ENCODE results near the gene GABPB2.

Gene GABPB2

DNA sequence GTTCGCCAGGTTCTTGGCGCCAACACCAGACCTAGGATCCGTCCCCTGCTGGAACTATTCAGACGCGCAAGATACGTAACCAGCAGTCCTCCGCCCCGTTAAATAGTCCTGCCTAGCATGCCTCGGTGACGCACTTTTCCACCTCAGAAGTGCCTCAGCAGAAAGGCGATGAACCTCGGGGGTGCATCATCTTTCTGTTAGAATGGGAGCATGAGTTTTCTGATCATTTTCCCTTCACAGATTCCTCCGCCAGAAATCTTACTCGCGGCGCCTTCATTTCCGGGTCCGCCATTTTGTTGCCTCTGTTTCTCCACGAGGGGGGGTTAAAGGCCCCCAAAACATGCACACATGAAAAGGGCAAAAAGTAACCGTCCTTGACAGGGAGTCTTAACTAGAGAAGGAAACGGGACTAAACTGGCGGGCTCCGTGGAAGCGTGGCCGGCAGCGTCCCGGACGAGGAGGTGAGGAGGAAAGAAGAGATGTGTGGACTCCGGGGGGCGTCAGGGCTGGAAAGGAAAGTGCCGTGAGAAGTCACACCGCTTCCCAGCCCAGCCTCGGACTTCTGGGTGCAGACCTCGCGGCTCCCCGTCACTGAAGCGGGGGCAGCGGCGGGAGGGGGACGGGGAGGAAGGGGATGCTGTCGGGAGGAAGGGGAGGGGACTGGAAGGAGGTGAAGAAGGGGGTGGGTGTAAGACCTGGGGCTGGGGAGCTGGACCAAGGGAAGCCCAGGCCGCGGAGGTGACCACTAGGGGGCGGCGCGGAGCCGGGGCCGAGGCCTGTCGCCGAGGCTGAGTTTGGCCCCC, at the start of gene GABPB2:
Gene GABPB2 (plus strand): TSS at position 288 of the 803 bp plus-strand sequence. CDS start 17,429 bp downstream, outside the sequence.
- DNase-seq (ENCODE audit: low read depth), result peak; percentile 94

GRCh38 chr1:151024540-151025146, 45.9 kb upstream of the GABPB2 start:
- peak; percentile 72 for DNase-seq (ENCODE audit: low read depth)

- DNase-seq (ENCODE audit: low read depth), result no peak
These were observed 44.1 kb upstream of the GABPB2 start for GRCh38 chr1:151026460-151026859.

- DNase-seq (ENCODE audit: low read depth), result no peak
These were observed 38.4 kb upstream of the GABPB2 start for GRCh38 chr1:151032164-151032563.

- DNase-seq (ENCODE audit: low read depth), result no peak
These were observed 35.4 kb upstream of the GABPB2 start for GRCh38 chr1:151035167-151035566.

- no peak for DNase-seq (ENCODE audit: low read depth)
These were observed 34.2 kb upstream of the GABPB2 start, which contains the start of gene BNIPL for GRCh38 chr1:151036356-151036755. Gene BNIPL, plus strand, starts transcription at chr1:151036586. Its CDS starts 140 bp downstream, at chr1:151036726.

- DNase-seq (ENCODE audit: low read depth), result no peak
These were observed 33.5 kb upstream of the GABPB2 start for GRCh38 chr1:151037032-151037431.

DNA sequence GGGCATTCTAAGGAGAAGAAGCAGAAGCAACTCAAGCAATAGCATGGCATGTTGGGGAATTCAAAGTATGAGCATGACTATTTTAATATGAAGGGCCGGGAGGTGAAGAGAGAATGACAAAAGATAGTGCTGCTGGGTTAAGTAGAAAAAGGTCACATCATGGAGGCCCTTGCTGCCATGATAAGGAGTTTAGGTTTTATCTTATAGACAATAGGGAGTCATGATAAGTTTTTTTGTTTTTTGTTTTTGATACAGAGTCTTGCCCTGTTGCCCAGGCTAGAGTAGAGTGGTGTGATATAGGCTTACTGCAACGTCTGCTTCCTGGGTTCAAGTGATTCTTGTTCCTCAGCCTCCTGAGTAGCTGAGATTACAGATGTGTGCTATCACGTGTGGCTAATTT, 31.0 kb upstream of the GABPB2 start:
- DNase-seq (ENCODE audit: low read depth), result no peak

DNA sequence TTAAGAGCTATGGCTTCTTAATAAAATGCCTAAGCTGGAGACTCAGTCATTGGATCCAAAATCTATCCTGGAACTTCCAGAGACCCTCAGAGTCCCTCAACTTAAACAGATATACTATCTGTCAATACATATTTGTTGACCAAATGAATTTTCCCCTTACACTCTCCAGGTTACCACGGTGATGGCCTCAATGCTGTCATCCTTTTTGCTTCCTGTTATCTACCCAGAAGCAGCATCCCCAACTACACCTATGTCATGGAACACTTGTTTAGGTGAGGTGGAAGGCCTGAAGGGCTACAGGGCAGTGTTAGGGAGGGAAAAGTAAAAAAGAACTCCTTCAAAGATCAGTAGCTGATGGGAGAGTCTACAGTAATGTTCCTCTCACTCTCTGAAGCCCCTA, 27.4 kb upstream of the GABPB2 start:
- DNase-seq (ENCODE audit: low read depth), result no peak

DNA sequence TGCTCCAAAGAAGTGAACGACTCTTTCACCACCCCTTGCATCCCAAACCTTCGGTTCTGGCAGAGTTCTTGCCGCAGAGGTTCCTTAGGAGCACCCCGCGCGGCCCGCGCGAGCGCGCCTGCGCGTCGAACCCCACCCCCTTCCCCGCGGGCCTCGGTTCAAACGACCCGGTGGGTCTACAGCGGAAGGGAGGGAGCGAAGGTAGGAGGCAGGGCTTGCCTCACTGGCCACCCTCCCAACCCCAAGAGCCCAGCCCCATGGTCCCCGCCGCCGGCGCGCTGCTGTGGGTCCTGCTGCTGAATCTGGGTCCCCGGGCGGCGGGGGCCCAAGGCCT, 23.0 kb upstream of the GABPB2 start, which contains the start of gene C1orf56:
Gene C1orf56 (plus strand): TSS at position 161 of the 334 bp plus-strand sequence. CDS start 97 bp downstream, at position 258.
- DNase-seq (ENCODE audit: low read depth), result peak; percentile 71

DNA sequence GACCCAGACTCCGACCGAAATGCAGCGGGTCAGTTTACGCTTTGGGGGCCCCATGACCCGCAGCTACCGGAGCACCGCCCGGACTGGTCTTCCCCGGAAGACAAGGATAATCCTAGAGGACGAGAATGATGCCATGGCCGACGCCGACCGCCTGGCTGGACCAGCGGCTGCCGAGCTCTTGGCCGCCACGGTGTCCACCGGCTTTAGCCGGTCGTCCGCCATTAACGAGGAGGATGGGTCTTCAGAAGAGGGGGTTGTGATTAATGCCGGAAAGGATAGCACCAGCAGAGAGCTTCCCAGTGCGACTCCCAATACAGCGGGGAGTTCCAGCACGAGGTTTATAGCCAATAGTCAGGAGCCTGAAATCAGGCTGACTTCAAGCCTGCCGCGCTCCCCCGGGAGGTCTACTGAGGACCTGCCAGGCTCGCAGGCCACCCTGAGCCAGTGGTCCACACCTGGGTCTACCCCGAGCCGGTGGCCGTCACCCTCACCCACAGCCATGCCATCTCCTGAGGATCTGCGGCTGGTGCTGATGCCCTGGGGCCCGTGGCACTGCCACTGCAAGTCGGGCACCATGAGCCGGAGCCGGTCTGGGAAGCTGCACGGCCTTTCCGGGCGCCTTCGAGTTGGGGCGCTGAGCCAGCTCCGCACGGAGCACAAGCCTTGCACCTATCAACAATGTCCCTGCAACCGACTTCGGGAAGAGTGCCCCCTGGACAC, 22.5 kb upstream of the GABPB2 start:
- peak; percentile 73 for DNase-seq (ENCODE audit: low read depth)

- DNase-seq (ENCODE audit: low read depth), result no peak
These were observed 21.9 kb upstream of the GABPB2 start for GRCh38 chr1:151048645-151049032.

GRCh38 chr1:151049458-151049857, 21.1 kb upstream of the GABPB2 start:
- no peak for DNase-seq (ENCODE audit: low read depth)

- no peak for DNase-seq (ENCODE audit: low read depth)
These were observed 20.4 kb upstream of the GABPB2 start for GRCh38 chr1:151050051-151050688.

DNA sequence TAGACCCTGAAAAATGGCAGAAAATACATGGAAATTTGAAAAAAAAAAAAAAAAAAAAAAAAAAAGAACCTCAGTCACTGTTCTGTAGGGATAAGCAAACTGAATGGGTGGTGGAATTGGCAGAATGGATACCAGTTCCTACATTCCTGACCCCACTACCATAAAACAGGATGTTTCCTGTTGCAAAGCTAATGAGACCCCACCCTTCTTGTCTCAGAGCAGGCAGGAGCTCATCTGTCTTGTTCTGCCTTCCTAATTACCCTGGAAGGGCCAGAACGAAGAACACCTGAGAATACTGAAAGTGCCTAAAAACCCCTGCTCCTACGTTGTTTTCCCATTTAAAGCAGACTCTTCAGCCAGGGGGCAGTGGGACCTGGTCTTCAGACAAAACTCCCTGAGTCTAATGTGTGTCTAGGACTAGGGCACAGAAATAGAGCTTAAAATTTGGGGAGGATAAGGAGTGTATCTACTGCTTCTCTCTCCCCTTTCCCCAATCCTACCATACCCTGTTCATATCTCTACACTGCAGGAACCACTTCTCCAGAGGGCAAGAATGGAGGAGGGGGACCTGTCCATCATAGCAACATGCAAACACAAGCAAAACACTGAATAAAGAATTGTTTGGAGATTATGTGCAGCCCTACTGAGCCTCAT, 19.1 kb upstream of the GABPB2 start:
- no peak for DNase-seq (ENCODE audit: low read depth)

DNA sequence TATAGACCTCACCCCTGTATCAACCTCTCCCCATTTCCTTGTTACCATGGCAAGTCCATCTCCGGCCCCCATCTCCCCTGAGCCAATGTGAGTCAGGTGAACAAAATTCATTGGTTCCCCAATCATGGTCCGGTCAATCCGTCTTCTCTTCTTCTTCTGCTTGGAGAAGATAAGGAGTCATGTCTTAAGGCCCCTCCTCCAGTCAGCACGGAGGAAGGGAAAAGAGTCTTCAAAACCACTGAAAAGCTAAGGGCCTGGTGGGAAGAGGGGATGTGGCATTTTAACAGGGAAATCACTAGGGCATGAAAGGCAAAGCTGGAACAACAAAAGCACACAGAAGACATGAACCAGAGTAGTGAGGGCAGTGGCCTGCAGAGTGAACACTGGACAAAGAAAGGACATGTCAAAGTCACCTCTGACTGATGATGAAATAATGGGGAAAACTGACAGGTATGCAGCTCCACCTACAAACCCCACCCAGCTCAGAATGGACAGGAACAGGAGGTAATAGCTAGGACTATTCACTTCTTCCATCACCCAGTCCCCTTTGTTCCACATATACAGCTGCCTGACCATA, 15.5 kb upstream of the GABPB2 start:
- no peak for DNase-seq (ENCODE audit: low read depth)

DNA sequence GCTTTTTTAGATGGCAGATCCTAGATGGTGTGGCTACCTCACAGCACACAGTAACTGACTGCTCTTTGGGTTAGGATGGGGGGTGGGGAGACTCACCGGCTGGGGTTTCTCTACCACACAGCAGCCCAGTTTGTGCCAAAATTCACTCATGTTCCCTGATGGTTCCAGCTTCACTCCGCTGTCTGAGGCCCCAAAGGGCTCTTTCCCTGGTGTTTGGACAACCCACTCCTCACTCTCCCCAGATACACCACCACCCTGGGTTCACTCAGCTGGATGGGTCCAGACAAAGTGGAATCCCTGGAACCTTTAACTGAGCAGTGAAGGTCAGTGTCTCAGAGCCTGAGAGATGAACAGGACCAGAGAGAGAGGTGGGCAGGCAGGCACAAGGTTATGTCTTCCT, 15.0 kb upstream of the GABPB2 start:
- no peak for DNase-seq (ENCODE audit: low read depth)

DNA sequence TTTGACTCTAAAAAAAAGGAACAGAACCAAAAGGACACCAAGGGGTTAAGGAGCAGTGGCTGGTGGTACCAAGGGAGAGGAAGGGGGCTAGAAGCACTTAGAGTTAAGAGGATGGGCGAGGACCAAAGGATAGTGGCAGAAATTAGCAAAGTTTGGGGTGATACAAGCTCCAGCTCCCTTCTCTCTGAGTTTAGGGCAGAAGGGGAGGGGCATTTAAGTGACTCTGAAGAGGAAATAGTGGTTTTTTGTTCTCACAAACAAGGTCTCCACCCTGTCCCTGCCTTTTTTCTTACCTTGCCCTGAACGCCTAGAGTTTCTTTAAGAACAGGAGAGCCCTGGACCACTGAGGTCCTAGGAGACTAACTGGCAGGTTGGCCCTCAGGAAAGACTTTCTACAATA, 14.4 kb upstream of the GABPB2 start:
- DNase-seq (ENCODE audit: low read depth), result no peak

DNA sequence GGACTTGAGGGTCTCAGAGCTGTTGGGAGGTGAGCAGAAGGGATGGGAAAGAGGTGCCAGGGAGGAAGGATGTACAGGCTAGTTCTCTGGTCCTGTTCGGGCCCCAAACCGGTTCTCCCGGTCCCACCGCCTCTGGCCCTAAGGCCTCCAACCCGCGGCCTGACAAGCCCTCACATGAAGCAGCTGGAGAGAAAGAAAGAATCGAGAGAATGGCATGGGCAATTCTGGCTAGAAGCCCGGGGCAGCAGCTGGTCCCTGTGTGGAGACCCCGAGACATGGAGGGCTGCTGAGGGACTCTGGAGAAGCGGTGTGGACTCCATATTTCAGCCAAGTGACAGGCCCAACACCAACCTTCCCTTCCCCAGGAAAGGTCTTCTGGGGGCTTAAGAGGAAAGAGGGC, 11.9 kb upstream of the GABPB2 start:
- no peak for DNase-seq (ENCODE audit: low read depth)

DNA sequence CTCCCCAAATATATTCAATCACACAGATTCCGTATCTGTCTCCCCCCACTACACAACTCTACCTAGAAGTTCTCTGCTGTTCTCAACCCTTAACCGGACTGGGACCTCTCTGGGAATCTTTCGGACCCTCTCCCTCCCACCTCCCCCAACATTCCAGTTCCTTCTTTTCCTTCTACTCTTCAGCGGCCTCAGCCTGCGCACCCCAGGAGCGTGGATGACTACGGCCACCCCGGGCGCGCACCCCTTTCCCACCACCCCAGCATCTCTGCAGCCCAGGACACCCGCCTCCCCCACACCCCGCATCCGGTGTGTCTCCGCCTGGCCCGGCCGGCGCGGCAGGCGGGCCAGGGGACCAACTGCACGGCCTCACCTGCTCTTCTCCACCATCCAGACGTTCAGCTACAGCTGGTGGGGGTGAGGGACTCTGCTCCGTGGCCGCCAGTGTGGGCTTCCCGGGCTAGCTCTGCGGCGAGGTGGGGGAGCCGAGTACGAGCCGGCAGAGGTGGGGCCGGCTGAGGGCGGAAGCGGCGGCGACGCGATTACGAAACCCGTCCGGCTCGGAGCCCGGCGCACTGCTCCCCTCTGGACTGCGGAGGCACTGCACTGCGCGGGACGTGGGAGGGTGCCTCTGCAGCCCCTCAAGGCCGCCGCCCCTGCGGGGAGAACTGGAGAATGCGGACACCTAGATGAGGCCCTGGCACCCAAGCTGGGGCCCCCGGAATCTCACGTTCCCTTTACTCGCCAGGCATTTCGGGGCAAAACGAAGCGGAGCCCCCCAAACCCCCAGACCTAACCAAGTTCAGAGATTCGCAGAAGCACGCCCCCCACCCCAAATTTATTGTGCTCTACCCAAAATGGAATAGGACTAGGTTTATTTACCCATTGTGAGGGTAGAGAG, 11.2 kb upstream of the GABPB2 start, which contains the start of gene CDC42SE1:
Gene CDC42SE1 (minus strand): TSS at position 514 of the 898 bp plus-strand sequence. CDS start 3,892 bp downstream, outside the sequence.
- peak; percentile 81 for DNase-seq (ENCODE audit: low read depth)

Measured in EH (cell line).